AG20443 (cell line): ENCODE results near the gene ZNF273.
"Not testable (repeated sequence)": the region's sequence is repeated elsewhere in the genome, so short reads cannot be mapped to it uniquely, and the experiment has no call there.

ENCODE experiments used
- DNase-seq: peaks from one replicate; pipeline ENCODE4 v3.0.0; 2012; ENCODE audit warnings: low spot score, mixed read lengths

ZNF273 gene

DNA sequence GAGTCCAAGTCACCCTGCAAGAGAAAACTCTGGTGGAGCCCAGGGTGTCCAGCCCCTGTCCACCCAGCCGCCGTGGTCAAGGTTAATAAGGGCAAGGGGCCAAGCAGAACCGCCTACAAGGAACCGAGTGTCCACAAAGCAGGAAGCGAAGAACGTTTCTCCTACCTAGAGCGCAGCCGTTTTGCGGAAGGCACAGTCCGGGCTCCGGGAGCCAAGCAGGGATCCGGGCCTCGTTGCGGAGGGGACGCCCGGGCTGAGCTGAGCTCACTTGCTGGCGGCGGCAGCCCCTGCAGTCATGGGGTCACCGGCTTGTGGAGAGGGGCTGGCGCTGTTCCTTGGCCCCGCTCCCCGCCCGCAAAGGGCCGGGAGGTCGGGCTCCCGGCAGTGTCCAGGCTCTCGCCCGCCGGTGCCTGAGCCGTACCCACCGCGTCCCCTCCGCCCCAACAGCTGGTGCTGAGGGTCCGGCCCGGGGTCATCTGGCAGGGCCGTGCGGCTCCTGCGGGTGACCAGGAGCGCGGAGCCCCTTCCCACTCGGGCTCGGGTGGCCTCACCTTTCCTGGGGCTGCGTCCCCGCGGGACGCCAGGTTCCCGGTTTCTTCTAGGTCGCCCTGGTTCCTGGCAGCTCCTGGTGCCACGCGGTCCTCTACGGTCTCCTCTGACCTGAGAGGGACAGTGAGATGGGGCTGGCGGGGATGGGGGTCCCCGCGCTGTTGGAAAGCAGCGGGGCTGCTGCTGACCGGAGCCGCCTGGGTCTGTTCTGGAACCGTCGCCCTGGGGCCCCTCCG, 14.0 kb upstream of the ZNF273 start:
- peak; percentile 29 for DNase-seq

DNA sequence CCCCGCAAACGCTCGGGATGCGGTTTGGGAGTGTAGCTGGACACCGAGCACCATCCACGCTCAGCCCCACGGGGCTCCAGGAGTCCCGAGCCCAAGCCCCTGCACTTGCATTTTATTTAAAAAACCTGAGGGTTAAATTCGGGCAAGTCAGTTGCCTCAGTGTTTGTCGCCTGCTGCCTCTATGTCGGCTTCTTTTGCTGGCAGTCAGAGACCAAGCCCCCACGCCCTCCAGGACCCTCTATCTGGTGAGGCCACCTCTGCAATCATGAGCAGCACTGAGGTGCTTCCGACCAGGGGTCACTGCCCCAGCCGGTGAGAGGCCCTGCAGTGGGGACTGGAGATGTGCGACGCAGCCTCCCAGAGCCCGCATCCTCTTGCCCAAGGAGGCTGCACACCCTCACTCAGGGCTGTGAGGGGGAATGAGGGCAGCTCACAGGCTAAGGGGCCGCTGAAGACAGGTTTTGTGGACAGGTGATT, 13.3 kb upstream of the ZNF273 start:
- peak; percentile 6 for DNase-seq

DNA sequence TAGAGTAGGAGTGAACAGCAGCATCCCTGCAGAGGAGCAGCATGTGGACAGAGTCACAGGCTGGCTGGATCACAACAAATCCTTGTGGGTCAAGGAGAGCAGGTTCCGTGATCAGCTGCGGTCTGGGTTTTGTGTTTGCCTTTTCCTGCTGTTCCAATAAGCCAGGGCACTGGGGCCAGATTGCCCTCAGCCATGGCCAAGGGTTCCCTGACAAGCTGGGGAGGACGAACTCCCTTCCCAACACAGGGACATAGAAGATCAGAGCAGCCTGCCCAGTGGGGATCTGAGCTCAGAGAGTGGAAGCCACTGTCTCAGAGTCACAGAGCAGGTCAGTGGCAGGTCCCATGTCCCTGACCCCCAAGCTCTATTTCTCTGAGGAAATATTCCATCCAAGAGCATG, 12.8 kb upstream of the ZNF273 start:
- DNase-seq = peak; percentile 2

DNA sequence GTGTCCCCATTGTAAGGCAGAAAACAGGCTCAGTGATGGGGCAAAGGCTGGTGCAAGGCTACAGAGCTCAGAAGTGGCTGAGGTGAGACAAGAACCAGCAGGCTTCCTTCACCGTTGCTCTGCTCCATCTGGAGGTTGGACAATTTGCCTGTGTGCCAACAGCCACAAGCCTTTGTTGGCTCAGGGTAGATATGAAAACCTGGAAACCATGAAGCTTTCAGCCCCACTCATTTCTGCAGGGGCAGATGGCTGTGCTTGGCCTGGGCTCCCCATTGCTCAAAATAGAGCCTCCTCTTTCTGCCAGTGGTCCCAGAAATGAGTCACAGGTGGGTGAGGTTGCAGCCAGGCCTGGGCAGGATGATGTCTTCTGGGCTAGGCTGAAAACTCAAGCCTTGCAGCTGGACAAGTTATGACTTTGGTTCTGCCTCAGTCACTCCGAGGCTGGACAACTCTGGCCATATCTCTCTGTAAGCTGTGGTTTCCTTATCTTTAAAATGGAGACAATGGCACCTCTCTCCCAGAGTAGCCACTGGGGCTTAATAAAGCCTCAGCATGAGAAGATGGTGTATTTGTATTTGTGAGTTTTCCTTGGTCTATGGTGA, 12.2 kb upstream of the ZNF273 start:
- DNase-seq = peak; percentile 24

DNA sequence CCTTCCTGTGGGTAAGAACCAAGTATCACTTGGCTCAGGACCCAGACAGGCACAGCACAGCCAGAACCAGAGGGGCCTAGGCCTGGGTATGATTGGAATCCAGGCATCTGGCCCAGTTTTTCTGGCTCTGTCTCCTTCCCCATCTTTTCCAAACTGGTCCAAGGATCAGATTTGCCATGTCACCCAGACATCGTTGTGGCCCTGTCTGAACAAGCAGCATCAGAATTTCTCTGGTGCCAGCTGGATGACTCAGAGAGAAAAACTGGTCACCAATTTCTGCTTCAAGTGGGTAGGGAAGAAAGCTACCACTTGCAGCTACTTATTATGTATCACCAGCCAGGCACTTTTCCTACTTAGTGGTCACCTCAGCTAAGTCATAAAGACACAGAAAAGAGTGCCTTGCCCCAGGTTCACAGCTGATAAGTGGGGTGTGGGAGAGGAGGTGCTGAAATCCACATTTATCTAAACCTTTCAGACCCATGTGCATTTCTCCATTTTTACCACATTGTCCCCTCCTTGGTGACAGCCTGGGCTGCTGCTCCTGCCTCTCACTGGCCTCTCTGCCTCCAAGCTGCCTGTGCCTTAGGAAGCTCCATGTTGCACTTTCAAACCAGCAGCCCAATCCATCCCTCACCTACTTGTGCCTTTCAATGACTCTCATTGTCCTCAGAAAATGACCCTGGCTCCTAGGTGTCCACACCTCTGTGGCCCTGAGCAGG, 11.6 kb upstream of the ZNF273 start:
- peak; percentile 43 for DNase-seq

DNA sequence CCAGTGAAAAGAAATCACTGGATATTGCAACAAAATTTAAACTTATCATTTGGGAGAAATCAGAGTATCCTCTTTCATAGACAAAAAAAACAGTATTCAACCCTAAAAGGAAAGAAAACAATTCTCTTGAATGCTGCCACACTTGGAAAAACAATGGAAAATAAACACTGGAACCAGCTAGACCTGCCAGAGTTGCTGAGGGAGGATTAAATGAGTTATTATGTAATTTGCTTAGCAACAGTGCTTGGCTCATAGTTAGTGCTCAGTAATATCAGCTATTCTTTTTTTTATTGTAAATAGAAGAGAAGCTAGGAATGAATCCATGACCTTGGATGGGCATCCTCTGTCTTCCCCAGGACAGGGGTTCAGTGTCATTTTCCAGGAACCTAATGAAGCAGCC, 11.0 kb upstream of the ZNF273 start:
- peak; percentile 7 for DNase-seq

DNA sequence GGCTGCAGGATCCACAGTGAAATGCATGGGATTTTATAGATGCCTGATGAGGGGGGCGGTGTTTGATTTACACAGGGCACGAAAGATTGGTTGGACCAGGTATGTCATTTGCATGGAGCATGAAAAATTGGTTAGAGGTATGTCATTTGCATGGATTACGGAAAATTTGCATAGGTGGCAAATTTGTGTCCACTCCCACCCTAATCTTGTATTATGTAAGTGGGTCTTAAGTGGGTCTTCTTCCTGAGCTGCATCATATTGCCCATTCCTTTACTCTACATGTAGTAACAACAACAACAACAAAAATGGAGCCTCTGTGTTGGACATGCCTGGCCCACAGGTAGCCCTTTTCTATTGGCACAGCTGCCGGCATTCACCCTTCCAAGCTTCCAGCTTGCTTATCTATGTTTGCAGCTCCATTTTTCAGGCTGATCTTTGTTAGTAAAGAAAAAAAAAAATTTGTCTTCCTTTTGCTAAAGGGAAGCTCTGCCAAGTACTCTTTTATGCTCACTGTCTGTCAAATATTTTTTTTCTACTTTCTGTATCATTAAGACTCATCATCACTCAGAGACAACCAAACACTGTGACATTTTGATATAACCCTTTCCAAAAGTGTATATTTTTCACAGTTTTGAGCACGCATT, 10.3 kb upstream of the ZNF273 start:
- no peak for DNase-seq

DNA sequence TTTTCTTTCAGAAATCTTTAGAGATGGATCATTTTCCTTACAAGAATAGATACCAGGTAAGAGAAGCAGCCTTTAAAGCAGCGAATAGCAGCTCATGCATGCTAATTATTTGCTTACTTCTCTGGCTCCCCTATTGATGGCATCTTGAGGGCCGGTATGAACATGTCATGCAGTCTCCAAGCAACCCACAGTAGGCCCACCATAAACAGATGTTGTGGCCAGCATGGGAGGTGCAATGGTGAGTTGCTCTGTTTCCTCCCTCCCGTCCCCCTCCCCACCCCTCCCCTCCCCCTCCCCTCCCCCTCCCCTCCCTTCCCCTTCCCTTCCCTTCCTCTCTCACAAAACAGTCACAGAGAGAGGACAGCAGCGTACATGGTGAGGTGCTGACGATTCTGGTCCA, 9.7 kb upstream of the ZNF273 start:
- no peak for DNase-seq

DNA sequence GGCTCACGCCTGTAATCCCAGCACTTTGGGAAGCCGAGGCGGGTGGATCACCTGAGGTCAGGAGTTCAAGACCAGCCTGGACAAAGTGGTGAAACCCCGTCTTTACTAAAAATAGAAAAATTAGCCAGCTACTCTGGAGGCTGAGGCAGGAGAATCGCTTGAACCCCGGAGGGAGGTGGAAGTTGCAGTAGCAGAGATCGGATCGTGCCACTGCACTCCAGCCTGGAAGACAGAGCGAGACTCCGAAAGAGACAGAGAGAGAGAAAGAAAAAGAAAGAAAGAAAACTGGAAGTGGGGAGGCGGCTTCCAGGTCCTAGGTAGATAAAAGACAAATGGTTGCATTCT, 640 bp upstream of the ZNF273 start:
- not testable (repeated sequence) for DNase-seq

DNA sequence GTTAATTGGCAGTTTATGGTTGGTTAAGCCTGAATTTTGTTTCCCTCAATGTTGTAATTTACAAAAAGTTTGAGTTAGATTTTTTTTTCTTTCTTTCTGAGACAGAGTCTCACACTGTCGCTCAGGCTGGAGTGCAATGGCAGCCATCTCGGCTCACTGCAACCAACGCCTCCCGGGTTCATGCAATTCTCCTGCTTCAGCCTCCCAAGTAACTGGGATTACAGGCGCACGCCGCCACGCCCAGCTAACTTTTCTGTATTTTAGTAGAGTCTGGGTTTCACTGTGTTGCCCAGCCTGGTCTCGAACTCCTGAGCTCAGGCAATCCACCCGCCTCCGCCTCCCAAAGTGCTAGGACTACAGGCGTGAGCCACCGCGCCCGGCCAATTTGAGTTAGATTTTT, 935 bp downstream of the ZNF273 start:
- DNase-seq = no peak

DNA sequence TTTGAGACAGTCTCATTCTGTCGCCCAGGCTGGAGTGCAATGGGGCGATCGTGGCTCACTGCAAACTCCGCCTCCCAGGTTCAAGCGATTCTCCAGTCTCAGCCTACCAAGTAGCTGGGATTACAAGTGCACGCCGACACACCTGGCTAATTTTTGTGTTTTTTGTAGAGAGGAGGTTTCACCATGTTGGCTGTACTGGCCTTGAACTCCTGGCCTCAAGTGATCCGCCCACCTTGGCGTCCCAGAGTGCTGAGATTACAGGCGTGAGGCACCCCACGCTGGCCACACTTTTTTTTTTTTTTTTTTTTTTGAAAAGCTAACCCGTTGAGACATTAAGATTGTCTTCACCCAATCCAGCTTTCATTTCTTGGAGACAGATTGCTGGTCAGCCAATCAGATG, 2.1 kb downstream of the ZNF273 start:
- DNase-seq = no peak

DNA sequence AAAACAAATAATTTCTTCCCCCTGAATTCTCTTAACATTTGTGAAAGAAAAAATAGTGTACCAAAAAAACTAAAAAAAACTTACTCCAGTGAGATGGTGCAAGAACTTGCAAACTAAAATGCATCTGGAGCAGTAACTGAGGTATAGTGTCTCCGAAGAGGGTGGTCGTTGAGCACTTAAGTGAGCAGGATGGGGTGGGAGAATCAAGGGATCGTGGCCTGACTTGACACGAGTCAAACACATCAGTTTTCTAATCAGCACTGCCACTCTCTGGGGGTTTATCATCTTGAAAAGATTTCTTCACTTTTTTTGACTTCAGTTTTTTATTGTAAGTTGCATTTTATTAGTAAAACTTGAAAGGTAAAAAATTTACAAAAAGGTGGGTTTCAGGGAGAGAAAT, 2.5 kb downstream of the ZNF273 start:
- no peak for DNase-seq

DNA sequence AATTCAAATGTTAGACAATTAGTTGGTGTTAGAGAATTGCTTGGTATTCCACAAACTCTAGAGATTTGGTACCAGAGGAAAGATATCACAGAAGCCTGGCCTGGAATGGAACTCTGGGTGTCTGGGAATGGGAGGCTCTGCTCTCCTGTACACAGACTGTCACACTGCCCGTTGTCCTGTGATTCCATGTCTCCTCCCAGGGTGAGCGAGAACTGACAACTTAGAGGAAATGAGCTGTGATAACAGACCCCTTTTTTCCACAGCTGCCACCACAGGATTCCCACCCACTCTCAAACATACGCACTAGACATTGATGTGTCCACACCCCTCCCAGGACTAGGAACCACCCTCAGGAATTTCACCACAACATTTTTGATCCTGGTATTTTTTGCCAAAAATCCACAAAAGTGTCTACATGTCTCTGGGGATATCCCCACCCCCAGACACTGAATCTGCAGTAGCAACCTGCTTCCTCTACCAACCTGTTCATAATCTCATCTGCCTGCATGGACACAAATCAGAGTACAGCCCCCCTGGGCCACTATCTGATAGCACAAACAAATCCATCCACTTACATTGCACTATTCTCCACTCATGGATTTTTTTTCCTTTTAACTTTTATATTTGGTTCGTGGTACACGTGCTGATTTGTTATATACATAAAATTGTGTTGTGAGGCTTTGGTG, 4.7 kb downstream of the ZNF273 start:
- DNase-seq = no peak

DNA sequence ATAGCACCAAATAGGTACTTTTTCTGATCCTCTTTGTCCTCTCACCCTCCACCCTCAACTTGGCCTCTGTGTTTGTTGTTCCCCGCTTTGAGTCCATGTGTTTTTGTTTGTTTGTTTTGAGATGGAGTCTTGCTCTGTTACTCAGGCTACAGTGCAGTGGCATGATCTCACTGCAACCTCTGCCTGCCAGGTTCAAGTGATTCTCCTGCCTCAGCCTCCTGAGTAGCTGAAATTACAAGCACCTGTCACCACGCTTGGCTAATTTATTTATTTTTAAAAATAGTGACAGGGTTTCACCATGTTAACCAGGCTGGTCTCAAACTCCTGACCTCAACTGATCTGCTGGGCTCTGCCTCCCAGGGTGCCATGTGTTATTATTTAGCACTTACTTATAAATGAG, 5.3 kb downstream of the ZNF273 start:
- no peak for DNase-seq

DNA sequence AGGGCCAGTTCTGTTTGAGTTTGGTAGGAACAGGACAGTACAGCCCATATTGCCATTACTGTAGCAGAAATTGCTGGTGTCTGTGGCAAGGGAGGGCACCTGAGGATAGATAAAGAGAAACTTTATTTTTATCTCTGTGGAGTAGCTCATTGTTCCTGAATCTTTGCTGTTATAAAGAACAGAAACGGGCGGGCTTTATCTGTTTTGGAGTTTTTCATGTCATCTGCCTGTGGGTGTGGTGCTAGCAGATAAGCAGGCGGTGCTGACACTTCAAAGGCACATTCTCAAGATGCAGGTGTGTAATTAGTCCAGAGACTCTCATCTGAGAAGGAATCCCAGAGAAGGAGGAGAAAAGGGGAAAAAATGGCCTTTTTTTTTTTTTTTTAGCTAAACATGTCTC, 11.5 kb downstream of the ZNF273 start:
- DNase-seq = no peak

DNA sequence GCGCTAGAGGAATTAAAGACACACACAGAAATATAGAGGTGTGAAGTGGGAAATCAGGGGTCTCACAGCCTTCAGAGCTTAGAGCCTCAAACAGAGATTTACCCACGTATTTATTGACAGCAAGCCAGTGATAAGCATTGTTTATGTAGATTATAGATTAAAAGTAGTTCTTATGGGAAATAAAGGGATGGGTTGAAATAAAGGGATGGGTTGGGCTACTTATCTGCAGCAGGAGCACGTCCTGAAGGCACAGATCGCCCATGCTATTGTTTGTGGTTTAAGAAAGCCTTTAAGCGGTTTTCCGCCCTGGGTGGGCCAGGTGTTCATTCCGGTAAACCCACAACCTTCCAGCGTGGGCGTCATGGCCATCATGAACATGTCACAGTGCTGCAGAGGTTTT, 12.2 kb downstream of the ZNF273 start:
- not testable (repeated sequence) for DNase-seq

DNA sequence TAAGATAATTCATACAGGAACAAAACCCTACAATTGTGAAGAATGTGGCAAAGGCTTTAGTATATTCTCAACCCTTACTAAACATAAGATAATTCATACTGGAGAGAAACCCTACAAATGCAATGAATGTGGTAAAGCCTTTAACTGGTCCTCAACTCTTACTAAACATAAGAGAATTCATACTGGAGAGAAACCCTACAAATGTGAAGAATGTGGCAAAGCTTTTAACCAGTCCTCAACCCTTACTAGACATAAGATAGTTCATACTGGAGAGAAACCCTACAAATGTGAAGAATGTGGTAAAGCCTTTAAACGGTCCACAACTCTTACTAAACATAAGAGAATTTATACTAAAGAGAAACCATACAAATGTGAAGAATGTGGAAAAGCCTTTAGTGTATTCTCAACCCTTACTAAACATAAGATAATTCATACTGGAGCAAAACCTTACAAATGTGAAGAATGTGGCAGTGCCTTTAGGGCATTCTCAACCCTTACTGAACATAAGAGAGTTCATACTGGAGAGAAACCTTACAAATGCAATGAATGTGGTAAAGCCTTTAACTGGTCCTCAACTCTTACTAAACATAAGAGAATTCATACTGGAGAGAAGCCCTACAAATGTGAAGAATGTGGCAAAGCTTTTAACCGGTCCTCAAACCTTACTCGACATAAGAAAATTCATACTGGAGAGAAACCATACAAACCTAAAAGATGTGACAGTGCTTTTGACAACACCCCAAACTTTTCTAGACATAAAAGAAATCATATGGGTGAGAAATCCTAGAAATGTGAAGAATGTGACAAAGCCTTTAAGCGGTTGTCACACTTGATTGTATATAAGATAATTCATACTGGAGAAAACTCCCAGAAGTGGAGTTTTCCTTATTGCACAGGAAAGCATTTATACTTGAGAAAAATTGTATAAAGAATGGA, 25.4 kb downstream of the ZNF273 start:
- DNase-seq = not testable (repeated sequence)

DNA sequence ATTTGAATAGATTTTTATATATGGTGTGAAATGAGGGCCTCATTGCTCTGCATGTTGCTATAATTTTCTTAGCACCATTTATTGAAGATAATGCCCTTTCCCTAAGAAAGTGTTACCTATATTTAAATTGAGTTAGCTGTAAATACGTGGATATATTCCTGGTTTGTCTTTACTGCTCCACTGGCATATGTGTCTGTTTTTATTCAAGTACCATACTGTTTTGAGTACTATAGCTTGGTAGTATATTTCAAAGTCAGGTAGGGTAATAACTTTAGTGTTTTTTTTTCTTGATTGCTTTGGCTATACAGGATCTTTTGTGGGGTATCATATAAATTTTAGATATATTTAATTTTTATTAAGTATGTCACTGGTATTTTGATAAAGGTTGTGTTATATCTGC, 31.4 kb downstream of the ZNF273 start:
- no peak for DNase-seq

DNA sequence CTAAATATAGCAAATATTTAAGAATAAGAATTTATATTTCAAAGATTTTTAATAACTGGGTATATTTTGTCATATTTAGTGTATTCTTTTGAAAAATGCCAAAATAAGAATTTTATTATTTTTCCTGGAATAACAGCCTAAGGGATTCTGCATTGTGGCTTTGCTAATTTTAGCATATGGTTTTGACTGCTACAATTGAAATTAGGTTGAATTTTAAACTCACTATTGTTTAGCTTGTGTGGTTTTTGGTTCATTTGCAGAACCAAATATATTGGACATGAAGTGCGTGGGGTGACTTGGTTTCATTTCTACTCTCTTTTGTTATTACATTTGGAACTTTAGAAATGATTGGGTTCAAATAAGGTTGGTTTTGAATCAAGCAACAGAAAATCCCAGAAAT, 35.5 kb downstream of the ZNF273 start:
- DNase-seq = no peak

DNA sequence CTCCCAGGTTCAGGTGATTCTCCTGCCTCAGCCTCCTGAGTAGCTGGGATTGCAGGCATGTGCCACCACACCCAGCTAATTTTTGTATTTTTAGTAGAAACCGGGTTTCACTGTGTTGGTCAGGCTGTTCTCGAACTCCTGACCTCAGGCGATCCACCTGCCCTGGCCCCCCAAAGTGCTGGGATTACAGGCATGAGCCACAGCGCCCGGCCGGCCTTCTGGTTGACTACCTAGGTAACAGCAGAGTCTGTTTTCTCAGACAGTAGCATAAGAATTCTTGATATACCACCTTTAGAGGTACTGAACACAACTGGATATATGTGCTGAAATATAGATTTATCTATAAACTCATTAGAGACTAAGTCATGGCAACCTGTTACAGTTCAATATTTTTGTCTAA, 36.9 kb downstream of the ZNF273 start:
- DNase-seq = not testable (repeated sequence)
